Myometrial cell (primary cell): ENCODE data around the gene STXBP5. TPM values are rescaled to one million over a fixed set of nuclear protein-coding genes. Genes with fewer than 3 reads are reported as not detected.

ENCODE experiments used
- total RNA-seq: library from RNA; depleted of rRNA; stranded (reverse); fragments of >200 nt; gene quantifications from 2 replicates; pipeline ENCODE4 v1.2.3, GENCODE V29; 2015

The STXBP5 gene
- 30.8 and 33.4 TPM in 2 replicates for total RNA-seq

DNA sequence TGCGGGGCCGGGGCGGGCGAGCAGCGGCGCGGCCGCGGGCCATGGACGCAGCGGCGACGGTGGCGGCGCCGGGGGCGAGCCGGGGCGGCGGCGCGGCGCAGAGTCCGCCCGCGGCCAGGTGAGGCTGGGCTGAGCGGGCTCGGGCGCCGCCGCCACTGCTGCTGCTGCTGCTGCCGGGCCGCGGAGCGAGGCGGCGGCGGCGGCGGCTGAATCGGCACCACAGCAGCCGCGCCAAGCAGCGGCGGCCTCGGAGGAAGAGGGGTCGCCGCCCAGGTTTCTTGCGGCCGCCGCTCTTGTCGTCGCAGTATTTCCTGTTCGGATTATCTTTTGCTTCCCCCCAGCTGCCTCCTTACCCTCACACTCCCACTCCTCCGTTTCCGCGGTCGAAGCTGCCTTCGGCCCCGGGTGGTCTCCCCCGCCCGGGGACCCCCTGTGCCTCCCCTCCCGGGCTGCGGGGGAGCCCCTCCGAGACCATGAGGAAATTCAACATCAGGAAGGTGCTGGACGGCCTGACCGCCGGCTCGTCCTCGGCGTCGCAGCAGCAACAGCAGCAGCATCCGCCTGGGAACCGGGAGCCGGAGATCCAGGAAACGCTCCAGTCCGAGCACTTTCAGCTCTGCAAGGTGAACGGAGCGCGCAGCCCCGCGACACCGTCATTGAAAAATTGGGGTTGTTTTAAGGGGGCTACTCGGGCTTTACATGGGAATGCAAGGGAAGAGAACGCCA lies at the start of gene STXBP5:
Gene STXBP5 (plus strand): TSS at position 358 of the 726 bp plus-strand sequence. CDS start 116 bp downstream, at position 474.

